Measurements from ENCODE around the gene GPSM1. TPM values are rescaled to one million over a fixed set of nuclear protein-coding genes. Genes with fewer than 3 reads are reported as not detected.

Gene GPSM1
- total RNA-seq, 1 experiment from 2014 or later, result 24.7 TPM

GRCh38 chr9:136309101-136309801 lies 18.1 kb upstream of the GPSM1 start:
- Histone ChIP-seq H2BK120ac (ENCODE audit: low read depth, low read length, poor library complexity, severe bottlenecking) (no peak overlapping the region), H3K9ac (ENCODE audit: extremely low read depth, insufficient read length, low read length) (no peak overlapping the region), H3K27ac (ENCODE audit: insufficient read length, low read depth, low read length) (no peak overlapping the region), H3K56ac (ENCODE audit: insufficient read length, low read depth, low read length) (no peak overlapping the region), H3T11ph (ENCODE audit: low read length) (no peak overlapping the region), H3K79me1 (ENCODE audit: insufficient read depth, low read depth, low read length, poor library complexity, severe bottlenecking) (no peaks in the 10 kb centered on the region), H3K4ac (ENCODE audit: low read depth, low read length) (no peak overlapping the region), H3K18ac (ENCODE audit: insufficient read length, low read depth, low read length) (no peak overlapping the region), H3K14ac (ENCODE audit: insufficient read depth, low read length) (no peak overlapping the region), H2BK5ac (ENCODE audit: insufficient read length, low read length) (no peak overlapping the region), H3K4me1 (ENCODE audit: insufficient read depth, low read length) (no peaks in the 10 kb centered on the region), H3K9me3 (ENCODE audit: control insufficient read depth, low read depth, low read length) (no peaks in the 10 kb centered on the region), H4K91ac (ENCODE audit: insufficient read length, low read depth, low read length) (no peak overlapping the region), H2BK20ac (ENCODE audit: low read depth, low read length, poor library complexity, severe bottlenecking) (no peak overlapping the region), H3K79me2 (ENCODE audit: insufficient read depth, low read length) (no peaks in the 10 kb centered on the region), H3K4me2 (ENCODE audit: insufficient read depth, insufficient read length, low read length) (no peak overlapping the region), H3K23me2 (ENCODE audit: insufficient read length, low read depth, low read length, poor library complexity, severe bottlenecking) (no peaks in the 10 kb centered on the region), H3K23ac (ENCODE audit: insufficient read length, low read depth, low read length) (no peak overlapping the region), H3K27me3 (ENCODE audit: insufficient read depth, low read length) (no peaks in the 10 kb centered on the region), H4K5ac (ENCODE audit: insufficient read length, low read depth, low read length) (no peak overlapping the region), H2AK5ac (ENCODE audit: insufficient read length, low read length) (no peak overlapping the region), H2BK12ac (ENCODE audit: insufficient read length, low read depth, low read length) (no peak overlapping the region), H4K8ac (replicated peaks; ENCODE audit: insufficient read length, low read depth, low read length) (no peak overlapping the region), H4K20me1 (ENCODE audit: control insufficient read depth, insufficient read depth, insufficient read length) (no peaks in the 10 kb centered on the region), H2BK15ac (ENCODE audit: low read depth, low read length) (no peak overlapping the region), H2AFZ (ENCODE audit: low read length) (no peak overlapping the region)
- DNase-seq, result no peak
- no peak overlapping the region for H3K27ac Mint-ChIP-seq
- H3K9me3 Mint-ChIP-seq, result no peaks in the 10 kb centered on the region
- no peaks in the 10 kb centered on the region for H3K36me3 Mint-ChIP-seq (ENCODE audit: insufficient read depth in 1 of 3, low read depth in 3 of 3)
- no peaks in the 10 kb centered on the region for H3K27me3 Mint-ChIP-seq (ENCODE audit: low read depth)
- WGBS (ENCODE audit: extremely low coverage, insufficient read length, low lambda C conversion rate), result no CpG with 5 or more reads among the region's 22 CpGs
- no peak for TF ChIP-seq CTCF (conservative IDR thresholded peaks at IDR 0.05)
- H3K4me3 Mint-ChIP-seq, result no peak overlapping the region
- no peaks in the 10 kb centered on the region for H3K4me1 Mint-ChIP-seq
